Measurements from ENCODE around the gene KRT40.
"Not testable (repeated sequence)": the region's sequence is repeated elsewhere in the genome, so short reads cannot be mapped to it uniquely, and the experiment has no call there.

Gene KRT40

DNA sequence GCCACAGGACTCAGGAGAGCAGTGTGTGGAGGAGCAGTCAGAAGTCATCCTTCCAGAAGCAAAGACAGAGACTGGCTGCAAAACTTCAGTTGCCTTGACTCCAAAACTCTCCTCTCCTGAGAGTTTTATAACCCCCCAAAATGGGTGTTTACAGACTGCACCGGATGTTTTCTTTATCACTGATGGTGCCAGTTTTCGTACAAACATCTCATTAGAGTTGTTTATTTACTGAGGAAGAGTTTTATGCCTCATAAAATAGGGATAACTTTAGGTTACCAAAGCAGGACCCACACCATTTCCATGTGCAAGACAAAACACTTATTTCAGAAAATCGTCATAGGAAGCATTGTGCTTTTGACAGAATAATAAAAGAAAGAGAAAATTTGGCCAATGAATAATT is at the start of gene KRT40:
KRT40 (minus strand) TSS at position 101 of the 400 bp plus-strand sequence; CDS start at position 48, 53 bp downstream.
- DNase-seq, result no peak

- no peak for DNase-seq
Observed at GRCh38 chr17:41029633-41030245, 45.6 kb upstream of the KRT40 start, which contains the start of gene KRTAP1-4. TSS of gene KRTAP1-4 (minus strand) at chr17:41030195. CDS start at chr17:41030078, 117 bp downstream.

DNA sequence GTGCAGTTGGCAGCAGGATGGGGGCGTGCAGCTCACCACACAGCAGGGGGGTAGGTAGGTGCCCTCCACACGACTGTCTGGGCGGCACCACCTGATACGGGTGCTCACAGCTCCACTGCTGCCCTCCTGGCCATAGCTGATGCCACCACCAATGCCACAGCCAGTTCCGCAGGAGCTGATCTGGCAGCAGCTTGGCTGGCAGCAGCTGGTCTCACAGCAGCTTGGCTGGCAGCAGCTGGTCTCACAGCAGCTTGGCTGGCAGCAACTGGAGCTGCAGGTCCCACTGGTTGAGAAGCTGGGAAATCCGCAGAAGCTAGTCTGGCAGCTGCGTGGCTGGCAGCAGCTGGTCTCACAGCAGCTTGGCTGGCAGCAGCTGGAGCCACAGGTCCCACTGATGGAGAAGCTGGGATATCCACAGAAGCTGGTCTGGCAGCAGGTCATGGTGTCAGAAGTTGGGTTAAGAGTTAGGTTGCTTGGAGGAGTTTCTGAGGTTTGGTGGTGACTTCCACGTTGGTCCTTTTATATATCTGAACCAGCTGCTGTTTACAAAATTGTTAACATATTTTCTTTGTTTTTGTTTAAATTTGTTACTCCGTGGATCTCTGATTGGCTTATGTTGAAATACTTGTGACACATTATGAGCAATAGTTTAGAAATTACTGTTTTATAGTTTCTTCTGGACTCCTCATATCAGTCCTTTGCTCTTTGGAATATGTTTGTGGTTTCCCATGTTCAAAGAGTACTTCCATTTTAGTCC is 42.8 kb upstream of the KRT40 start, which contains the start of gene KRTAP1-5:
KRTAP1-5 (minus strand) TSS at position 494 of the 757 bp plus-strand sequence; CDS start at position 441, 53 bp downstream.
- no peak for DNase-seq

GRCh38 chr17:41024697-41025096 is 40.6 kb upstream of the KRT40 start:
- no peak for DNase-seq

GRCh38 chr17:41020336-41020735 is 36.2 kb upstream of the KRT40 start:
- DNase-seq, result no peak

GRCh38 chr17:41019415-41019814 is 35.3 kb upstream of the KRT40 start:
- DNase-seq, result no peak

DNA sequence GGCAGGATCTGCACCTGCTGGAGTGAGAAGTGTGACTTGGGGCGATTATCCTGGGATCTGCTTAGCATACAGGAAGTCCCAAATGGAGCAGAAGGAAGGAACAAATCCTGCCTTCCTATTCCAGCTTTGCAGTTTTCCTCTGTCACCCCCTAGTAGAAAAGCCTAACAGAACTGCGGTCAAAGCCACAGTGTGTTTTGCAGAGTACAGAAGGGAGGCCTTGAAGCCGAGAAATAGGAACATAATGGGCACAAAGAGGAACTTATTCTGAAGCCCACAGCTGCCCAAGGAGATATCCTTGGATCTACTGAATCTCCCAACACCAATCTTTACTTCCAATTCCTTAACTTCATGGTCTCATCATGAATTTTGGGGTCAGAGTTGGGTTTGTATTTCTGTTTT is 34.4 kb upstream of the KRT40 start:
- no peak for DNase-seq

DNA sequence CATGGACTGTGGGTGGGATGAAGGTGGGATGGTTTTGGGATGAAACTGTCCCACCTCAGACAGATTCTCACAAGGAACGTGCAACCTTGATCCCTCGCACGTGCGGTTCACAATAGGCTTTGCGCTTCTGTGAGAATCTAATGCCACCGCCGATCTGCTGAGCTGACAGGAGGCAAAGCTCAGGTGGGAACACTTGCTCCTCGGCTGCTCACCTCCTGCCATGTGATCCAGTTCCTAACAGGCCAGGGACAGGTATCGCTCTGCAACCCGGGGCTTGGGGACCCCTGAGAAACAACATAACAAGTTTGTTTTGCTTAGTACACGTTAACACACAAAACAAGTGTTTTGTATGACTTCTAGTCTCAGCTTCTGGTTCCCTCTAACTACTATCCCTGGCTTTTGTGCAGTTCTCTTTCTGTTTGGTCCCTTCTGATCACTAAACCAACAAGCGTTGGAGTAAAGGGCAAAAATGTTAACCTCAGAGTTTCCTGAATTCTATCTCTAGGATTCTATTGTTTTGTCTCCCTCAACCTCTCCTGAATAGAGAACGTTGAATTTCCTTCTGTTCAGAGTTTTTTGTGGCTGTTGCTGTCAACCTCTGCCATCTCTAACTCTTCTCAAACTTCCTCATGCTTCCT is 32.6 kb upstream of the KRT40 start:
- DNase-seq, result no peak

DNA sequence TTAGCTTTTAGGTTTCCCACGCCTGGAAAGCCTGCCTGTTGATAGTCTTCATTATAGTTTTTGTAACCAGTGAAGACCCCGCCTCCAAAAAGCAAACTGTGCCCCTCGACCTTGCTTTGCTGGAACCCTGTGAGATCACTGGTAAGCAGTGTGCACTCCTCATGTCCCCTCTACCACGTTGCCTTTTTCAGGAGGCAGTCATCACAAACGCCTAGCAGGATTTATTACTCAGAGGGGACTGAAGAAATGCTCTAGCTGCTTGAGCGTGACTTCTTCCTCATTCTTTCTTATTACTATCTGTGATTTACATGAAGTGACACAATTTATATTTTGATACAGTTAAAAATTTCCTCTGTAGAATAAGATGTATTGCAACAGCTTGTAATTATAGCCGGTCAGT is 31.3 kb upstream of the KRT40 start:
- no peak for DNase-seq

GRCh38 chr17:41013606-41014005 is 29.5 kb upstream of the KRT40 start:
- DNase-seq, result no peak

DNA sequence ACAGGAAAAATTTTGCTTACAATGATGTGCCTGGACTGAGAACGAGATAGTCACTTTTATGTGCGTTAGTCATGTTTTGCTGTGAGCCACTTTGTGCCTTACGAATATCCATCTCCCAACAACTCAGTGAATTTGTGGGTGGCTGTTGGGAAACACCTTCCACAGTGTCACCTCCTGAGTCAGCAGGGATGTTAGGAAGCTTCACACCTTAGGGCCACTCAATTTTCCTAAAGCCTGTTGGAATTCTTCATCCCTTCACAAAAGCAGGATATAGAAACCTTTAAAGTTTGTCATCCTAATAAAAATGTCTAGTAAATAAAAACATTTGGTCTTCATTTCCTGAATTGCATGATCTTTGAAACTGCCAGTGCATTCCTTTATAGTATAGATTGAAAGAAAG is 29.1 kb upstream of the KRT40 start:
- DNase-seq, result no peak

DNA sequence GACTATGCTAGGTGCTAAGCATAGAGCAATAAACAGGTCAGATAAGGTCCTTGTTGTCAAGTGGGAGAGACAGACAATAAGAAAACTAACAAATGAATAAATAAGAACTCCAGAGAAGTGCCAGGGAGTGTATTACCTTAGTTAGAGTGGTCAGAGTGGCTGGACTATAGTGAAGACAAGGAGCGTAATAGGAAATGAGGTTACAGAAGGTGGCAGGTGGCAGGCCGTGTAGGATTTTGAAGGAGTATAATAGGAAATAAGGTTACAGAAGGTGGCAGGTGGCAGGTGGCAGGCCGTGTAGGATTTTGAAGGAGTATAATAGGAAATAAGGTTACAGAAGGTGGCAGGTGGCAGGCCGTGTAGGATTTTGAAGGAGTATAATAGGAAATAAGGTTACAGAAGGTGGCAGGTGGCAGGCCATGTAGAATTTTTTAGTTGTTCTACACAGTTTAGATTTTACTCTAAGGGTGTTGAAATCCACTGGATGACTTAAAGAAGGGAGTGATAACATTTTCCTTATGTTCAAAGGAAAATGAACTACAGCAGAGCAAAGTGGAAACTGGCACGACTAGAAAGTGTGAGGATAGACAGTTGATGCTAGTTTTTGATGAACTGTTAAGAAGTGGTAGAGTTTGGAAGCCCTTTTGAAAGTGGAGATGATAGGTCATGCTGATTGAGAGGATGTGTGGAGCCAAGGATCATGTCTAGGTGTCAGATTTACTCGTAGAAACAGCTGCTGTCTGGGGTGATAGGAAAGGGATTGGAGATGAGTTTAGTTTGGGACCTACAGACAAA is 28.4 kb upstream of the KRT40 start:
- no peak for DNase-seq

- DNase-seq, result no peak
Observed at GRCh38 chr17:41010441-41010840, 26.3 kb upstream of the KRT40 start.

DNA sequence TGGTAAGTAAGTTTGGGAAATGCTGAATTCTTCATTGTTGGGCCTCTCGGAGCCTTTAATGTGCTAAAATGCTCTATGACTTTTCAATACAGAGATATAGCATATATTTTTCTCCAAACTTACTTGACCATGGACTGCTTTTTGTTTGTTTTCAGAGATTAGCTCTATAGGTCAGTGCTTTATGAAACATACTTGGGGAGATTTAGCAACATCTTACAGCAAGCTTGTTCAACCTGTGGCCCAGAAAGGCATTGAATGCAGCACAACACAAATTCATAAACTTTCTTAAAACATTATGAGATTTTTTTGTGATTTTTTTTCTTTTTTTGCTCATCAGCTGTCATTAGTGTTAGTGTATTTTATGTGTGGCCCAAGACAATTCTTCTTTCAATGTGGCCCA is 25.8 kb upstream of the KRT40 start:
- no peak for DNase-seq

DNA sequence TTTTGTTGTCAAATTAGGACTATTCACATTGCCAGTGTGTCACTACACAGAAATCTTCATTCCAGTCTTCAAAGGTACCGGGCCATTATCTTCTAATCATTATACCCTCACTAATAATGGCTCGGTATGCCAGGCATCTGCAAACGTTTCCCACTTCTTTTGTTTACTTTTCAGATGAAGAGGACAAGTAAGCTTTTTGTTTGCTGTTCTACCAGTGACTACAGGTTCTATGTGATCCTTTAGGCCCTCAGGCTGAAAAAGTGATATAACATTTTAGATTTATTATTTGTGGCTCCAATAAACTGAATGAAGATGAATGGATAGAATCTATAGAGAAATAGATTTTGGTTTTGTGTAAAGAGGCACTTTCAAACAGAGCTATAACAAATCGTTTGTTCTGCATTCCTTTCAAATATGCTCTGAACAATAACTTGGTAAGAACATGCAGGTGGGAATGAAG is 25.2 kb upstream of the KRT40 start:
- DNase-seq, result no peak

- DNase-seq, result no peak
Observed at GRCh38 chr17:41008811-41009210, 24.7 kb upstream of the KRT40 start, which contains the start of gene KRTAP3-1. TSS of gene KRTAP3-1 (minus strand) at chr17:41009128. CDS start at chr17:41009074, 54 bp downstream.

GRCh38 chr17:41004397-41004796 is 20.3 kb upstream of the KRT40 start:
- DNase-seq, result no peak

DNA sequence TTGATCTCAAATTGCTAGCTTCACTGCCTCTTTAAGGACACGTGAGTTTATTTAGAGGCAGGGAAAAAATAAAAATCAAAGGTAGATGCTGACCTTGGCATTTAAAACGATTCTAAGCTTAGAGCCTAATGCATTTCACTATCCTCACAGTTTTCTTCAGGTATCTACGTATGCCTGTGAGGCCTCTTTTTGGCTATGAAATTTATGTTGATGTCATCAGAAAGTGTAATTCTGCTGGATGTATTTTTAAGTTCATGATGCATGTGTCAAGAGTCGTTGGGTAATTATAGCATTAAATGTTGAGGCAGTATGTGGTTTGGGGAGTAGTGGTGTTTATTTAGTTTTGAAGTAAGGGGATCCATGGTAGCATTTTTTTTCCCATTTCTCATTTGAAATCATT is 19.8 kb upstream of the KRT40 start:
- no peak for DNase-seq

DNA sequence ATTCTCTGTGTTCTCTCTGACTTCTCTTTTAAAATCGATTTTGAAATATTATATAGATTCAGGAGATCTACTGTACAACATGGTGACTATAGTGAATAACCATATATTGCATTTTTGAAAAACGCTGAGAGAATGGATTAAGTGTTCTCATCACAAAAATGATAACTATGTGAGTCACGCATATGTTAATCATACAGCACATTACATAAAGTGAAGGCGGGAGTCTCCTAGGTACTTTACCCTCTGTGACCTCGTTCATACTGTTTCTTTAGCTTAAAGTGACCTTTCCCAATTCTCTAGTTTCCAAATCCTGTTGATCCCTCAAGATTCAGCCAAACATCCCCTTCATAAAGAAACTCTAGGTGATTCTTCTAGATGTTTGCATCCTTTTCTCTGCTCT is 18.7 kb upstream of the KRT40 start:
- no peak for DNase-seq

GRCh38 chr17:41001795-41002194 is 17.7 kb upstream of the KRT40 start:
- DNase-seq, result no peak

- not testable (repeated sequence) for DNase-seq
Observed at GRCh38 chr17:40999563-40999962, 15.4 kb upstream of the KRT40 start, which contains the start of gene KRTAP3-2. TSS of gene KRTAP3-2 (minus strand) at chr17:40999906. CDS start at chr17:40999853, 53 bp downstream.

DNA sequence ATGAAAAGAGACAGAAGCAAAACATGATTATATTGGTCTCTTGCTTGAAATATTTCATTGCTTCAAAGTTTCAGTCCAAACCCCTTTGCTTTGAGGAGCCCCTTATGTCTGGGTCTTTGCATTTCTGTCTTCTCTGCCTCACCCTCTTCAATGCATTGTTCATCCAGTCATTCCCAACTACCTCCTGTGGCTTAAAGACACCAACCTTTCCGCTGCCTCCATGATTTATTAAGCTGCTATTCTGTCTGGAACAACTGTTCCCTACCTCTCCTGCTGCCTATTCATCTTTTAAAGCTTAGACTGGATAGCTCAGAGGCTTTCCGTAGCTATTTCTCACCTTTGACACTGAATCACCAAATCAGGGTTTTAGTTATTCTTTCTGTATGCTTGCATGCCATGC is 13.2 kb upstream of the KRT40 start:
- DNase-seq, result no peak

DNA sequence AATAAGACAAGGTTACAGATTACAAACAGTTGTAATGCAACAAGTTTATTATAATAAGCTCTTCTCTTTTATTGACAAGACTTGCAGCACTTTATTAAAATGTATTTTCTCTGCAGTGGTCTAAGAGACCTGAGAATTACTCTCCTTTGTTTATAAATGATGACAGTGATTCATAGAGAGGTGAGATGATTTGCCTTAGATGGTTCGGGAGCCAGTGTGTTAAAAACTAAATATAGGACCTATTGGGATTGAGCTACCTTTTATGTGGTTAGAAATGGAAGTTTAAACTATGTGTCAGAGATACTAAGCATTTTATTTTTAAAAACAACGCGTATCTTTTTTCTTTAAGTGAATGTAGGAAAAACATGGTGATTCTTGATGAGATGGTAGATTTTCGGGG is 12.7 kb upstream of the KRT40 start:
- no peak for DNase-seq
